GM12878 (cell line): Measurements from ENCODE around the gene ANKRD11. TPM values are rescaled to one million over a fixed set of nuclear protein-coding genes. Genes with fewer than 3 reads are reported as not detected.

ENCODE experiments used
- ATAC-seq: fragments of 200-7000 bp; cut with Tn5 transposase; 3 replicates; pipeline ENCODE4 v1.9.1; 2020; ENCODE audit warnings: mild to moderate bottlenecking, moderate library complexity
- BruUV-seq: library from RNA; stranded (reverse); fragments of 400-500 nt; replicated peaks from 2 replicates; lab custom pipeline; 2021; lab: Mats Ljungman, UMichigan
- CTCF ChIA-PET: fragments of 300-600 bp; sonication (Branson Sonifier 250); formaldehyde crosslinking; extraction: SDS; loops from one replicate; lab custom pipeline; 2021; ENCODE audit warnings: inconsistent platforms; lab: Yijun Ruan, JAX
- POLR2A ChIA-PET: fragments of 350-600 bp; formaldehyde crosslinking; extraction: SDS; loops from one replicate; lab custom pipeline; 2021; ENCODE audit warnings: inconsistent platforms; lab: Charles Lee
- RAD21 ChIA-PET: fragments of 300-600 bp; sonication (Branson Sonifier 250); formaldehyde crosslinking; loops from one replicate; lab custom pipeline; 2023; ENCODE audit warnings: antibody characterized with exemption; ENCODE audit not compliant: unreplicated experiment; lab: Charles Lee
- SMC1A ChIA-PET: fragments of 300-600 bp; sonication (Branson Sonifier 250); formaldehyde crosslinking; loops from one replicate; lab custom pipeline; 2023; ENCODE audit not compliant: unreplicated experiment, uncharacterized antibody; lab: Charles Lee
- DNase-seq: peaks from one replicate; pipeline ENCODE4 v3.0.0-alpha.2; 2011; ENCODE audit warnings: low read depth, low spot score
- FAIRE-seq: peaks from 3 replicates; lab custom pipeline; 2011; peaks lifted over from hg19 to GRCh38; lab: Jason Lieb, UNC
- H2AFZ ChIP-seq: 2 replicates; pipeline ENCODE4 v1.6.0; 2011; ENCODE audit warnings: low read depth, low read length, control low read depth; ENCODE audit not compliant: control insufficient read depth
- H3K27ac ChIP-seq: 2 replicates; pipeline ENCODE4 v1.5.1; 2011; ENCODE audit warnings: control low read depth; ENCODE audit not compliant: control insufficient read depth, insufficient read depth
- H3K27me3 ChIP-seq, 2 experiments: replicated peaks in 1 of 2; 2 replicates each; pipeline versions ENCODE4 v1.6.0 to v1.6.1; 2011; ENCODE audit warnings: low read length in 1 of 2; ENCODE audit not compliant: control insufficient read depth in 2 of 2, insufficient read depth in 2 of 2
- H3K36me3 ChIP-seq, 2 experiments: 2 replicates each; pipeline ENCODE4 v1.5.1; 2011; ENCODE audit warnings: low read length in 1 of 2; ENCODE audit not compliant: control insufficient read depth in 2 of 2, insufficient read depth in 2 of 2
- H3K4me1 ChIP-seq: 2 replicates; pipeline ENCODE4 v1.6.1; 2011; ENCODE audit warnings: mild to moderate bottlenecking, low read length, moderate library complexity, mixed read lengths; ENCODE audit not compliant: control insufficient read depth, insufficient read depth
- H3K4me2 ChIP-seq: 2 replicates; pipeline ENCODE4 v1.6.0; 2011; ENCODE audit warnings: control low read depth; ENCODE audit not compliant: control insufficient read depth, insufficient read depth
- H3K4me3 ChIP-seq: fragments of 200-600 bp; sonication (generic); 2 replicates; pipeline ENCODE4 v1.5.1; 2016
- H3K79me2 ChIP-seq: 2 replicates; pipeline ENCODE4 v1.6.0; 2011; ENCODE audit warnings: low read length; ENCODE audit not compliant: control insufficient read depth, insufficient read depth
- H3K9ac ChIP-seq: 2 replicates; pipeline ENCODE4 v1.8.0; 2011; ENCODE audit warnings: low read length, control low read depth, mixed read lengths; ENCODE audit not compliant: control insufficient read depth, insufficient read depth
- H3K9me3 ChIP-seq: replicated peaks from 3 replicates; pipeline ENCODE4 v1.5.1; 2011; ENCODE audit warnings: mild to moderate bottlenecking, low read length; ENCODE audit not compliant: control insufficient read depth, insufficient read depth
- H4K20me1 ChIP-seq: 2 replicates; pipeline ENCODE4 v1.6.0; 2011; ENCODE audit not compliant: control insufficient read depth, insufficient read depth
- ASH2L ChIP-seq: fragments of 300-600, 200-600 bp; sonication (generic); IDR thresholded peaks from 2 replicates; pipeline ENCODE4 v1.6.1; 2017; ENCODE audit warnings: low read depth, mild to moderate bottlenecking, borderline replicate concordance
- ETV6 ChIP-seq, 2 experiments: fragments of 450-650 bp in 1 of 2; IDR thresholded peaks in 1 of 2; conservative IDR thresholded peaks in 1 of 2; 2 replicates each; pipeline ENCODE4 v1.6.1; 2014; ENCODE audit warnings: antibody characterized with exemption in 1 of 2, borderline replicate concordance in 1 of 2, low read depth in 1 of 2, mild to moderate bottlenecking in 1 of 2, moderate library complexity in 1 of 2
- JUND ChIP-seq: IDR thresholded peaks from 2 replicates; pipeline ENCODE4 v1.6.1; 2012; ENCODE audit warnings: low read depth, mild to moderate bottlenecking, low read length, improper control_type of control experiment, moderate library complexity
- LARP7 ChIP-seq: fragments of 450-650 bp; IDR thresholded peaks from 2 replicates; pipeline ENCODE4 v1.6.1; 2017; ENCODE audit warnings: mild to moderate bottlenecking
- MYB ChIP-seq: fragments of 150-350 bp; IDR thresholded peaks from 2 replicates; pipeline ENCODE4 v1.6.1; 2014; ENCODE audit warnings: mild to moderate bottlenecking, low read depth, low read length, borderline replicate concordance
- RUNX3 ChIP-seq: IDR thresholded peaks from 2 replicates; pipeline ENCODE4 v1.6.1; 2012; ENCODE audit warnings: low read length, inconsistent platforms
- SMARCA5 ChIP-seq: fragments of 450-650 bp; IDR thresholded peaks from 2 replicates; pipeline ENCODE4 v1.6.1; 2017; ENCODE audit warnings: mild to moderate bottlenecking
- SMC3 ChIP-seq: IDR thresholded peaks from 2 replicates; pipeline ENCODE4 v1.6.1; 2011; ENCODE audit warnings: low read length, improper control_type of control experiment, borderline replicate concordance
- TCF12 ChIP-seq: IDR thresholded peaks from 2 replicates; pipeline ENCODE4 v1.6.1; 2011; ENCODE audit warnings: low read depth, mild to moderate bottlenecking, low read length
- YBX1 ChIP-seq: fragments of 450-650 bp; IDR thresholded peaks from 2 replicates; pipeline ENCODE4 v1.6.1; 2016; ENCODE audit warnings: antibody characterized with exemption
- WGBS: methylation state at CpG from one replicate; pipeline ENCODE4 v1.1.6; 2016; ENCODE audit warnings: low lambda C conversion rate; ENCODE audit not compliant: insufficient replicate concordance, insufficient coverage; ENCODE audit errors: missing lambda C conversion rate; 5-methylcytosine and 5-hydroxymethylcytosine counted together
- in situ Hi-C: fragments of 300-500 bp; cut with MboI; formaldehyde crosslinking; loops from 9 replicates; pipeline ENCODE4 v1.14.3; 2018; ENCODE audit warnings: mixed read lengths
- intact Hi-C: fragments of 100-400 bp; cut with micrococcal nuclease; formaldehyde crosslinking; loops from one replicate; pipeline ENCODE4 v1.14.2; 2022; ENCODE audit not compliant: unreplicated experiment
- polyA plus RNA-seq, 11 experiments: library from polyadenylated mRNA; depleted of rRNA in 4 of 11; unstranded in 6 of 11; stranded (reverse) in 5 of 11; fragments of >200 nt; fragmentation: Nextera tagmentation in 4 of 11; fragmentation: Illumina TruSeq in 1 of 11; extraction: Ambion mirVana in 4 of 11; extraction: Trizol in 1 of 11; gene quantifications; 1 replicate in 1 of 11; 2 replicates in 10 of 11; pipeline versions ENCODE4 v1.2.1 to v1.2.3, GENCODE V29; 2011 to 2016; ENCODE audit warnings: inconsistent platforms in 2 of 11, missing spikeins in 2 of 11, low read depth in 1 of 11
- total RNA-seq, 4 experiments: library from RNA; depleted of rRNA in 3 of 4; stranded (reverse); fragments of >200 nt in 3 of 4; fragmentation: Illumina TruSeq in 1 of 4; extraction: Trizol in 1 of 4; gene quantifications; 2 replicates each; pipeline versions ENCODE4 v1.2.1 to v1.2.3, GENCODE V29; 2013 to 2021
- TF ChIP-seq, protein P1 (sequence below): fragments of 450-650 bp; IDR thresholded peaks from 2 replicates; pipeline ENCODE4 v1.6.1; 2014; ENCODE audit warnings: mild to moderate bottlenecking
- TF ChIP-seq, protein P2 (sequence below): IDR thresholded peaks from 2 replicates; pipeline ENCODE4 v1.6.1; 2011; ENCODE audit warnings: borderline replicate concordance, low read depth, mild to moderate bottlenecking, moderate library complexity, mixed read lengths, low read length; ENCODE audit not compliant: insufficient read depth; ENCODE audit errors: extremely low read length

The ANKRD11 gene
- total and polyA plus RNA-seq, 10 of the 15 experiments (the other 5 are each of a cell fraction or from before 2014, with no cell fraction given): 5.1 to 103 (median 27.4) TPM

DNA sequence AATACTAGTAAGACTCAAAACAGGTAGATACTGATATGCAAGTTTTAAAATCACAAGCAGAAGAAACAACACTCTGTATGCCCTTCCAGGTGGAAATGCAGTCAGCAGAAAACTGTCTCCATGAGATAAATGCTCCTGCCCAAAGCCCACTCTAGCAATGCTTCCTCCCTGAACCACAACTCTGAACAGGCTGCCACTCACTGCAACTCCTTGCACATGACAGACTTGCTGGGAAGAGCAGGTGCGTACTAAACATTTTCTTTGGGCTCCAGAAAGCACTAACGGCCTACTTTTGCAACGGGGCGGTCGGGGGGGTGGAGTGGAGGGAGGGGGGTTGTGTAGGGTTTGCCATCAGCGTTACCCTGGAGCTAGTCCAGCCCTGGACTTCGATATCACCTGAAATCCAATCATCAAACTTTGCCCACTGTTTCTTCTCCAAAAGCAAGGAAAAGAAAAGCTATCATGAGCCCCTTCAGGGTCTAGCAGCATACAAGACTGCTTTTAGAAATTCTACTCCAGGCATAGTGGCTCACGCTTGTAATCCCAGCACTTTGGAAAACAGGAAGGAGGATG lies 46.1 kb downstream of the ANKRD11 start:
- intact Hi-C loops: no loop called here
- Histone ChIP-seq H3K4me2 (no peak overlapping the region), H3K4me3 (no peak overlapping the region), H3K79me2 (peaks cover 91% of the 10 kb centered on the region), H3K4me1 (peaks cover 38% of the 10 kb centered on the region), H3K36me3 (peaks cover 0 to 4% of the 10 kb centered on the region in 2 experiments; a peak in 3 of 4 replicates), H3K9ac (no peak overlapping the region), H2AFZ (no peak overlapping the region), H3K9me3 (no peaks in the 10 kb centered on the region), H4K20me1 (peaks cover 39% of the 10 kb centered on the region), H3K27me3 (no peaks in the 10 kb centered on the region), H3K27ac (no peak overlapping the region)
- ChIA-PET CTCF (interaction anchor here (1.2 to 2.0 kb wide), 2 partner anchors 11 to 21 kb away, joined by 3 to 6 read pairs; no protein-coding TSS in a partner anchor), SMC1A (no interaction called here), RAD21 (interaction anchor here (0.8 kb wide), 1 partner anchor 33 kb away, joined by 3 read pairs; no protein-coding TSS in a partner anchor), POLR2A (interaction anchor here (1.1 kb wide), 1 partner anchor 11 kb away, joined by 3 read pairs; no protein-coding TSS in a partner anchor)
- DNase-seq (no peak), ATAC-seq (no peak), FAIRE-seq (no peak)
- WGBS: 97% methylated on average over 8 of the region's 8 CpGs
- TF ChIP-seq JUND (no peak), SMC3 (no peak), ETV6 (conservative IDR thresholded peaks at IDR 0.05 in 1 of 2, IDR thresholded peaks at IDR 0.05 in 1 of 2; ENCODE audit: borderline replicate concordance in 1 of 2, low read depth in 1 of 2) (no peak), MYB (no peak), LARP7 (no peak), RUNX3 (no peak), ASH2L (no peak), YBX1 (no peak), SMARCA5 (no peak), TCF12 (no peak)
- TF ChIP-seq, protein P1, sequence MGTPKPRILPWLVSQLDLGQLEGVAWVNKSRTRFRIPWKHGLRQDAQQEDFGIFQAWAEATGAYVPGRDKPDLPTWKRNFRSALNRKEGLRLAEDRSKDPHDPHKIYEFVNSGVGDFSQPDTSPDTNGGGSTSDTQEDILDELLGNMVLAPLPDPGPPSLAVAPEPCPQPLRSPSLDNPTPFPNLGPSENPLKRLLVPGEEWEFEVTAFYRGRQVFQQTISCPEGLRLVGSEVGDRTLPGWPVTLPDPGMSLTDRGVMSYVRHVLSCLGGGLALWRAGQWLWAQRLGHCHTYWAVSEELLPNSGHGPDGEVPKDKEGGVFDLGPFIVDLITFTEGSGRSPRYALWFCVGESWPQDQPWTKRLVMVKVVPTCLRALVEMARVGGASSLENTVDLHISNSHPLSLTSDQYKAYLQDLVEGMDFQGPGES: no peak
- TF ChIP-seq, protein P2, sequence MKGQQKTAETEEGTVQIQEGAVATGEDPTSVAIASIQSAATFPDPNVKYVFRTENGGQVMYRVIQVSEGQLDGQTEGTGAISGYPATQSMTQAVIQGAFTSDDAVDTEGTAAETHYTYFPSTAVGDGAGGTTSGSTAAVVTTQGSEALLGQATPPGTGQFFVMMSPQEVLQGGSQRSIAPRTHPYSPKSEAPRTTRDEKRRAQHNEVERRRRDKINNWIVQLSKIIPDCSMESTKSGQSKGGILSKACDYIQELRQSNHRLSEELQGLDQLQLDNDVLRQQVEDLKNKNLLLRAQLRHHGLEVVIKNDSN: no peak
- no TSS peak for BruUV-seq
- in situ Hi-C loops: no loop called here
